SU-DHL-6 (cell line): ENCODE data around the gene IMPG1.

Experiments used
- EZH2phosphoT487 ChIP-seq: fragments of 200-600 bp; sonication (generic), shearing (Covaris generic); conservative IDR thresholded peaks from 2 replicates; pipeline ENCODE4 v1.6.1; 2018; ENCODE audit warnings: mild to moderate bottlenecking, antibody characterized with exemption, low read length, moderate library complexity, mixed read lengths
- TF ChIP-seq, protein P1 (sequence below): fragments of 200-600 bp; sonication (generic); IDR thresholded peaks from one replicate; pipeline ENCODE4 v1.5.1; 2017; ENCODE audit warnings: antibody characterized with exemption, mild to moderate bottlenecking, low read length, moderate library complexity; ENCODE audit not compliant: insufficient read depth, poor library complexity, severe bottlenecking

DNA sequence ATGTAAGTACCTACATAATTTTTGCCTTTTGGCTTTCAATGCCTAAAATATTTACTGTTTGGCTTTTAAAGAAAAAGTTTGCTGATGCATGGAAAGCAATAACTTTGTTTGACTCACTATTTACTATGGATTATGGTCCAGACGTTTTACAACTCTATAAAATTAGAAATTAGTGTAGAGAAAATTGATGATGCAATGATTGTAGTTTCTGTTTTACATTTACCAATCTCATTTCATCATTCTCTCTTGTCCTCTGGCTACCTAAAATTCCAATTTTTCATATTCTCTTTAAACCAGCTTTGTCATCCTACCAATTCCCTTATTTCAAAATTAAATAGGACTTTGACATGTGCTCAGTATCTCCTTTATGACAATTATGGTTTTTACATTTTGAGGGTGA is 131.0 kb downstream of the IMPG1 start:
- TF ChIP-seq EZH2phosphoT487 = no peak
- TF ChIP-seq, protein P1, sequence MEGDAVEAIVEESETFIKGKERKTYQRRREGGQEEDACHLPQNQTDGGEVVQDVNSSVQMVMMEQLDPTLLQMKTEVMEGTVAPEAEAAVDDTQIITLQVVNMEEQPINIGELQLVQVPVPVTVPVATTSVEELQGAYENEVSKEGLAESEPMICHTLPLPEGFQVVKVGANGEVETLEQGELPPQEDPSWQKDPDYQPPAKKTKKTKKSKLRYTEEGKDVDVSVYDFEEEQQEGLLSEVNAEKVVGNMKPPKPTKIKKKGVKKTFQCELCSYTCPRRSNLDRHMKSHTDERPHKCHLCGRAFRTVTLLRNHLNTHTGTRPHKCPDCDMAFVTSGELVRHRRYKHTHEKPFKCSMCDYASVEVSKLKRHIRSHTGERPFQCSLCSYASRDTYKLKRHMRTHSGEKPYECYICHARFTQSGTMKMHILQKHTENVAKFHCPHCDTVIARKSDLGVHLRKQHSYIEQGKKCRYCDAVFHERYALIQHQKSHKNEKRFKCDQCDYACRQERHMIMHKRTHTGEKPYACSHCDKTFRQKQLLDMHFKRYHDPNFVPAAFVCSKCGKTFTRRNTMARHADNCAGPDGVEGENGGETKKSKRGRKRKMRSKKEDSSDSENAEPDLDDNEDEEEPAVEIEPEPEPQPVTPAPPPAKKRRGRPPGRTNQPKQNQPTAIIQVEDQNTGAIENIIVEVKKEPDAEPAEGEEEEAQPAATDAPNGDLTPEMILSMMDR = no peak
